Eye (tissue), 1 donor: ENCODE data around the gene DGCR6L.
"Not testable (repeated sequence)": the region's sequence is repeated elsewhere in the genome, so short reads cannot be mapped to it uniquely, and the experiment has no call there.

Experiments used
- DNase-seq: peaks from one replicate; pipeline ENCODE4 v3.0.0-alpha.2; 2015

DGCR6L gene

DNA sequence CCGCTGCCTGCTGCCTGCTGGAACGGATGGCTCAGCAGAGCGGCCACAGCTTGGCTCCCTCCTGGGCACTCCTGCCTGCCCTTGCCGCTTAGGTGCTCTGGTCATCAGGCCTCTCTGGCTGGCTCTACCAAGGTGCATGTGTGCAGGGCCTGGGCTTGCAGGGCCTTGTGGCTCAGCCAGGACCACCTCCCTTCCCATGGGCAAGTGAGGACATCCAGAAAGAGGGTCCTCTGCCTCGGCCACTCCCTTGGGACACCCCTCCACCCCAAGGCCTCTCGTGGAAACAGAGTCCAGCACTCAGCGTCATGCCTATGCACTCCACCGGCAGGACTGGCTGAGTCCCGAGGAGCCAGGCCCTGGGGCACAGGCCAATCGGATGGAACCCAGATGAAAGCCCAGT, 45.5 kb downstream of the DGCR6L start:
- DNase-seq, result not testable (repeated sequence)

DNA sequence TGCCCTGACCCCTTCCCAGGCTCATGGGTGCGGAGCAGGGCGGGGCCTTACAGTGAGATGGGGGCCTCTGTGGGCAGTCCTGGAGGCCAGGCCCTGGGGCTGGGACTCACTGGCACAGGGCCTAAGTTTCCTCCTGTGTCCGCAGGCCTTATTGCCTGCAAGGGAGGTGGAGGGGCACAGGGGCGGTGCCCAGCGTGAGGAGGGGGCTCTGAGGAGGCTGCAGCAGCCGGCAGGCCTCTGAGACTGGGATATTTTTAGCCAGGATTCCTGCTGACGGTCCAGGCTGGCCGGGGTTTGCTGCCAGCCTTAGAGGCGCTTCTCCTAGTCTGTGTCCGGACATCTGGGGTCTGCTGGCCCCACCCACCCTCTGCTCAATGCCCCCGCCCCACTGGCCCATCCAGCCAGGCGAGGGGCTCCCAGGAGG, 46.1 kb downstream of the DGCR6L start:
- DNase-seq, result peak; percentile 42

DNA sequence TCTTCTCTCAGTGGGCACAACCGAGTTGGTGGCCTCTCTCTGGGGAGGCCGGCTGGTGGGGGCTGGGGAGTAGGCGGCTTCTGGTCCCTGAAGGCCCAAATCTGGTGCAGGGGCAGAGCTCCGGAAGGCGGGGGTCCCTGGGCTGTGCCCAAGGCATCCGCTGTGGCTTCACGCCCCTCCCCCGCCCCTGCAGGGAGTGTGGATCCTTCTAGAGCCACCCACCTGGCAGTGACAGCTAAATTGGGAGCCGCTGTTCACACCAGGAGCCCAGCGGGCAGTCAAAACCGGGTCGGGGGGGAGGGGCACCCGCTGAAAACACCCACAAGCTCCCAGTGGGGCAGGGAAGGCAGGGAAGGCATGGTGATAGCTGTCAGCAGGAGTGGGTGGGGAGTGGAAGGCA, 47.2 kb downstream of the DGCR6L start:
- no peak for DNase-seq

DNA sequence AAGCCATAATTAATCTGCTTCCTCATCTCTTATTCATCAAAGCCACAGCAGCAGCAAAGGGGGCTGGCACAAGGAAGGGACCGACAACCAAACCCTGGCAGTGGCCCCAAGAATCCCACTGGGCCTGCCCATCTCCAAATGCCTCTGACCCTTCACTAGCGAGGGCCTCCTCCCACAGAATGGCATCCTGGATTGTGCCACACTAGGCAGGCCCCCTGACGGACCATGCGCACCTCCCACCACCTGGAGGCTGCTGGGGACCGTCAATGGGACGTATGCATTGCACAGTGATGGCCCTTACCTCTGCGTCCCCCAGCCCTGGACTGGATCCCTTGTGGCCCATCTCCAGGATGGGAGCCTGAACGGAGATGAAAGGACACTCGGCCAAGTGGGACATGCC, 47.7 kb downstream of the DGCR6L start:
- no peak for DNase-seq

DNA sequence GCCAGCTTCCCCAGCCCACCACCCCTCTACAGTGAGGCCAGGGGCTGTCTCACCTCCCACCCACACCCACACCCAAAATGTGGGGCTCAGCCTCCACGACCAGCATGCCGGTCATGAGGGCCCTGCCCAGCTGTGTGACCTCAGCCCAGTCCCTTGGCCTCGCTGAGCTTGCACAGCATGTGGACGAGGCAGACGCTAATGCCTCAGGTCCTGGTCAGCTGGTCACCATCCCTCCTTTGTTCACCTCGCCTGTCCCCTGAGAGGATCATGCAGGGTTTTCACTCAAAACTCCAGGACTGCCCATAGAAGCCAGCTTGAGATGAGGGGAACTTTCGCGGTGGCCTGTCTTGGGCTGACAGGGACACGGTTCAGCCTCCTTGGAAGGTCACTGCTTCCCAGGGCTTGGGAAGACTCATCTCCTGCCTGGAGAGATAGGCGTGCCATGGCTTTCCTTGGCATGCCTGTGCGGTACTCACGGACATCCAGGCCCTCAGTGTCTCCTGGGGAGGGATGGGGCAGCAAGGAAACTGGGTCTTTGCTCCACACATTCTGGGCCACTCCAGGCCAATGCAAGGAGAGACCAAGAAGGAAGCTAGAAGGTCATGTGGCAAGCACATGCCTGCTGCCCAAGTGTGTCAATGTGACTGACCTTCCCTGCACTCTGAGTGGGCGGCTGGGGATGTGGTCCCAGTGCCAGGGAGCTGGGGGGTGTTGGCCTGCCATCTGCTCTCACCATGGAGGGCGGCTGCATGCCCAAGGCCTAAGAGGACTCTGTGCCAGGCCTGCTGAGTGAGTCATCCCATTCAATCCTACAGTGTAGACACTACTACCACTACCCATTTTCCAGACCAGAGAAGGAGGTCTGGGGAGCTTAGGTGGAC, 48.5 kb downstream of the DGCR6L start:
- no peak for DNase-seq

DNA sequence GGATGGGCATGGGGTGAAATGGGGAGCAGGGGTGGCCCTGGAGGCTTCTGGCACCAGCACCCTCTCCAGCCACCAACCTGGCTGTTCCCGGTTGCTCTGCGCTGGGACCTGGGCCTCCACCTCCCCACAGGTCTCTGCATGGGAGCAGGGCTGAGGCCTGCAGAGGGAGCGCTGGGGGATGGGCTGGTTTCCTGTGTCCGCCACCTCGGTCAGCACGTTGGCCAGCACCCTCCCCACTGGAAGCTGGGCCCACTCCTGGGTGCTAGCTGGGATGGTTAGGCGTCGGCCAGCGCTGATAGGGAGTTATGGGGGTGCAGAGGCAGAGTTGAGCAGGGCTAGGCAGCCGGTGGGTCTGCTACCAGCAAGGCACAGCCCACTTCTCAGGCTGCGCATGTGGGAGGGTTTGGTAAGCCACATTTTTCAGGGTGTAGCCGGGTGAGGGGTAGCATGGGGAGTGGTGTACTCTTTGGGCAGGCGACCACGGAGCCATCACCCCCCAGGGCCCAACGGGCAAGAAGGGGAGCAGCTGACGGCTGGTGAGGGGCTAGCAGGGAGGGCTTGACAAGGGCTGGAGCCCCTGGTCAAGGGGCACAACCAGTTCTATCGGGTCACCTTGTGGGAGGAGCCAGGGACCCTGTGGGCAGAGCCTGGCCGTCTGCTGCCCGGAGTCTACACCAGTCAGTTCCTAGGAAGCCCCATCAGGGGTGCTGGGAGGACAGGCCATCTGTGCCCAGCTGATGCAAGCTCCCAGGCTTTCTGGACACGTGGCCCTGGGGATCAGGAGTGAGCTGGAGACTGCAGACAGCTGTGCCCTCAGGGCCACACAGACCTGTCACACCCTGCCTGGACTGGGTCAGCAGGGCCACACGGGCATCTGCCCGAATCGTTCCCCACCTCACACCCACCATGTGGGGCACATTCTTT, 49.4 kb downstream of the DGCR6L start:
- DNase-seq, result not testable (repeated sequence)

DNA sequence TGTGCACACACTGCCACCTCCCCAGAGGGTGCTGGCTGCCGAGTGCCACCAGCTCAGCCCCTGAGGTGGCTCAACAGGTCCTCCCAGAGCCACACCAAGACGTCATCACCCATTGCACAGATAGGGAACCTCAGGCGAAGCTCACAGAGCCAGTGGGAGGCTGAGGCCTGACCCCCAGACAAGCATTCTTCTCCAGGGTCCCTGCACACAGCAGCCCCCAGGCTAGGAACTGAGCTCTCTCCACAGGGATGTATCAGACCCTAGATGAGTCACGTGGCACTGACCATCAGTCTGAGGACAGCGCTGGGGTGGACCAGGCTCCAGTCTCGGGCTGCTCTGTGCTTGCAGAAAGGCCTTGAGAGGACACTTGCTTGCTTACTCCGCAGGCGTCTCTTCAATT, 50.2 kb downstream of the DGCR6L start:
- DNase-seq, result not testable (repeated sequence)

DNA sequence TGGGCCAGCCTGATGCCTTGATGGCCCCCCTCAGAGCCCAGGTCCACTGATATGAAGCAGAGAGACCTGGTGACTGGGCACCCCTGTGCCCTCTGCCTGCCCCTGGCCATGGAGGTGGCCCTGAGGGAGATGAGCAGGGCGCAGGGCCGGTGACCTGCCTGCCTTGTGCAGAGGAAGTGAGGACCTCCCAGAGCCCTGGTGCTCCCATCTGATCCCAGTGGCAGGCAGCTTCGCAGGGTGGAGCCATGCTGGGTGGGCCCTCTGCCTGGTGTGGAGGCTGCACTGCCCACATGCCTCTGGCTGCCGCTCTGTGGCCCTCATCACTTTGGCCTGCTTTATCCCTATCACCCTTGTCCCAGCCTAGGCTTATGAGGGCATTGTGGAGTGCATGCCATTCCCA, 50.7 kb downstream of the DGCR6L start:
- DNase-seq, result not testable (repeated sequence)

DNA sequence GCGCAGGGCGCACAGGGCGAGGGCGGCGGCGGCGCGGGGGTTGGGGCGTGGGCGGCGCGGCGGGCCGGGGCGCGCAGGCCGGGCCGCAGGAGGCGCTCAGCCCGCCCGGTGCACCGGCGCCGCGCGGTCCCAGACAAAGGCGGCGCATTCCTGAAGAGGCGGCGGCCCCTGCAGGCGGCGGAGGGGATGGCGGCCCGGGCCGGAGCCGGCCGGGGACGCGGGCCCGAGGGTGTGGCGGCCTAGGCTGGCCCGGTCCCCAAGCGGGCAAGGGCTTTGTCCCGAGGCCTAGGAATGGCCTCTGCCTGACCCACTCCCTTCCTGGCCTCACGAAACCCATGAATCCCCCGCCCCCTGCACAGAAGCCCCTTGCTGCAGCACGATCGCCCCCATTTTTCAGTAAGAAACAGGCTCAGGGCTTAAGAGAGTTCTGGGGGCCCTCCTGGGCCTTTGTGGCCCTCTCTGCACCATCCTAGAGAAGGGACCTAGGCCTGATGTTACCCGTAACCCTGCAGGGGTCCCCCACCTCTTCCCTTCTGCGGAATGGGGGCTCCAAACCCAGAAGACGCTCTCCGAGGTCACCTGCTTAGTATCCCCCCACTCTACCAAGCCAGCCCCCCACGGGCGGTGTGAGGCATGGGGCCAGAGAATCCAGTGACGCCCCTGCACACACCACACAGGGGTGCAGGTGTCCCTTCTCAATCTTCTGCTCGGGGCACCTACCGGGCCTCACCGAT, 51.4 kb downstream of the DGCR6L start, which contains the start of gene RTN4R:
Gene RTN4R (minus strand): TSS at position 40 of the 734 bp plus-strand sequence. CDS start 226 bp downstream, outside the sequence.
- peak; percentile 87 for DNase-seq

DNA sequence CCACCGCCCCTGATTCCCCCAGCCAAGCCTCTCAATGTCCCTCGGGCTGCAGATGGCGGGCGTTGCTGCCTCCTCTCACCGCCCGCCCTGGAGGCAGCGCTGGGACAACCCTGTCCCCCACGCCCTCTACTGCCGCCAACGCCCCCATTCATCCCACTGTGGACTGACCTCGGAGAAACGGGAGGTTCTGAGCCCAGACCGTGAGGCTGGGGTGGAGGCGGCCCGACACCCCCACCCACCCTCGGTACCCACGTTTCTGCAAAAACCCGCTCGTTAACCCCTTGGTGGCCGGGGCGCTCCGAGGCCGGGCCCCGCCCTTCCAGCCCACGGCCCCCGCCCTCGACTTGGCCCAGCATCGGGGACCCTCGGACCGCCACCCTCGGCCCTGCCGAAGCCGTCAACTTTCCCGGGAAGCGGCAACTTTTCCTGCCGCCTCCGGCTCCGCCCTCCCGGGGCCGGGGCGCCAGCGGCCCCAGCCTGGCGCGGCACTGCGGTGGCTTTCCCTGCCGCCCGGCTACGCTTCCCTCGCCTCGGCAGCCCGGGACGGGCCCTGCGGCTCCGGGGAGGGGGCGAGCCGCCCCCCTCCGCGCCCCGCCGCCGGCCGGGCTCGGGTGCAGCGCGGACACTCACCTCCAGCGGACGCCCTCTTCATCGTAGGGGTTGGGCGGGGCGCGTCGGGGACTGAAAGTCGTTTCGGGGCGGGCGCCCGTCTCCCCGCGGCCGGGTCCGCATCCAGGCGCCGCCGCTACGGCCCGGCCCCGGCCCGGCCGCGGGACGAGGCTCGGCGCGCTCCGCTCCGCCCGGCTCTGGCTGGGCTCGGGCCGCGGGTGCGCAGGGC, 52.2 kb downstream of the DGCR6L start:
- peak; percentile 67 for DNase-seq

DNA sequence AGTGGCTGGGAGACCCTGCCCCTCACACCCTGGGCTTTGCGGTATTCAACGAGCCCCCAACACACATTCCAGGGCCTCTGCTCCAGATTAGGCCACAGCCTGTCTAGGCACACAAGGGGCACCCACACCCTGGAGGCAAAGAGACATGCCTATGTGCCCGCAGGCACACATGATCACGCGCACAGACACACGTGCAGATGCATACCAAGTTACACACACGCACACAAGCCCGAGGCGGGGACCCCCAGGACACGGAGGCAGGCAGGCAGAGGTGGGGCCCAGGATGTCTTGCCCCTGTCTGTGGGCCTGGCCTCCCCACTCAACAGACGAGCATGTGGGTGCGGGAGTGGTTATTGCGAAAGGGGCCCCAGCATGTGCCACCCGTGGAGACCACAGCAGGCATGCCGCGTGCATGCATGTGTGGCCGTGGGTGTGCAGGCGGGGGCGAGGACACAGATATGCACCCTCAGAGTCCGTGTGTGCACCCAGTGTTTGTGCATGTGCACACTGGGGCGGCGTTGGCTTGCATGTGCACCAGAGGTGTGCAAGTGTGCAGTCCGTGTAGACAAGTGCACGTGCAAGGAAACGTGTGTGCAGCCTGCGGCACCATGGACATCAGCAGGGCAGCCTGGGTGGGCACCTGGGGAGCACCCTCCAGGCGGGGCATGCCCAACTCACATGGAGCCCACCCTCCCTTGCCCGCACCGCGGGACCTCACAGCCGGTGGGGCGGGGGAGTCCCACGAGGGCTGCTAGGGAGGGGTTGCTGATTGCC, 53.0 kb downstream of the DGCR6L start:
- not testable (repeated sequence) for DNase-seq

DNA sequence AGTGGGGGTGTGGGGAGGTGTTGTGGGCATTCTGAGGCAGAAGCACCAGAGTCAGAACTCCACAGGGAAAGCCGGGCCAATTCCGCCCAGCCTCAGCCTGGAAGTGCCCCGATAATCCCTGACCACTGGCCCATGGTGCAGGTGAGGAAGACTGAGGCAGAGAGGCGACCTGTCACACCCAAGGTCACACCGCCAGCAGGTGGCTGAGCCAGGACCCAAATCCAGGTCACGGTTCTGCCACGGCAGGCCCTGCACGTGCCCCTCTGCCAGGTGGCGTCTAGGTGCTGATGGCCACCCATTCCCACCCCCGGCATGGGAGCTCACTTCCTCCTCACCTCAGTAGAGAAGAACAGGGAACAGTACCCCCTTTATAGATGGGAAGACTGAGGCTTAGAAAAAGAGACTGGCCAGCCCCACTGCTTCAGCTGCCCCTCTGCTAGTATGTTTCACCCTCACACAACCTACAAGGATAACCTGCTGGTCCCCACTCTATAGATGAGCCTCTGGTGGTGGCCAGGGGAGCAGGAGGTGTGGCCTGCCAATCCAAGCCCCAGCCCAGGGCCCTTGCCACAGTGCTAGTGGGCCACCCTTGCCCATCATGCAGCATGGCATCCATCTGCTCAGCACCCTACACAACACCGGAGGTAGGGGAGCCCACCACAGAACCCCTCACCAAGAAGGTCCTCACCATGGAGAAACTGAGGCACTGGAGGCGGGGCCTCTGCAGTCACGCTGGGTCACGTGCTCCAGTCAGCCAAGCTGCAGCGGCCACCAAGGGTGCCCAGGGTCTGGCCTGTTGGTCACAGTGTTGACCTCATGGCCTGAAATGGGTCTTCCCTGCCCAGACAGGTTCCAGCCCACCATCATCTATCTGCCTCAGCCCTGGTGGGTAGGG, 53.8 kb downstream of the DGCR6L start:
- not testable (repeated sequence) for DNase-seq

DNA sequence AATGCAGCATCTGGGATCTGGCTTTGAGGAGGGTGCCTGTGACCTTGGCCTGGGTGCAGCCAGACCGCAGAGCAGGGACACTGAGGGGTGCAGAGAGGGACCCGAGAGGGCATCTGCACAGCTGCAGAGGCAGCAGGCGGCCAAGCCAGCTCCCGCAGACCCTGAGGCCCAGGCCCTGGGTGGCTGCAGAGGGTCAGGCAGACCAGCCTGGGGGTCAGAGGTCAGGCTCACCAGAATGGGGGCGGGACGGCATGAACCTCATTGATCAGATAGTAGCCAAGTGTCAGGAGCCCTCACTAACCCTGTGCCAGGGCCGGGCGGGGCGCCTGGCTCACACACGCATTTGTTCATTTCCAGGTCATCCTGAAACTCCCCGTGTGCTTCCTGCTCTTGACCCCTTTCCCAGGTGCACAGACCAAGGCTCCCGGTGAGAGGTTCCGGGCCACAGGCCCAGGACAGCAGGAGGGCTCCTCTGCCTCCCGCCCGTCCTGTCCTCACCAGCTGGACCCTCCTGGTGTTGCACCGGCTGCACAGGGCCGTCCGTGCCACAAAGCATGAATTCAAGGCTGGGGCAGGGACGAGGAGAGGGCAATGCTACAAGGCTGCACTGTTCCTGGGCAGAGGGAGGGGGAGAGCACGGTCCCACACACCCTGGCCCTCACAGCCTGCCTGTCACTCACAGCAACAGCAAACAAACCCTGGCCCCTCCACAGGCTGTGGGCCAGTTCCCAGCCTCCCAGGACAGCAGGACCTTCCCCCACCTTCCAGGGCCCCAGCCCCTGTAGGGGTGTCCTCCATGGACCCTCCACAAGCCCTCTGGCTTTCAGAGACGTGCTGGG, 55.0 kb downstream of the DGCR6L start:
- DNase-seq, result peak; percentile 46
